ES-I3 (cell line): Measurements from ENCODE around the gene HCST.

Experiments
- H3K36me3 ChIP-seq: 2 replicates; pipeline ENCODE4 v1.6.1; 2013; ENCODE audit warnings: mild to moderate bottlenecking, low read length, control low read depth, moderate library complexity; ENCODE audit not compliant: insufficient read depth
- H3K4me1 ChIP-seq: 2 replicates; pipeline ENCODE4 v1.6.1; 2013; ENCODE audit warnings: mild to moderate bottlenecking, control low read depth, low read length; ENCODE audit not compliant: insufficient read depth
- H3K9ac ChIP-seq: 2 replicates; pipeline ENCODE4 v1.6.1; 2013; ENCODE audit warnings: low read depth, mild to moderate bottlenecking, low read length, moderate library complexity
- H3K9me3 ChIP-seq: 2 replicates; pipeline ENCODE4 v1.6.1; 2013; ENCODE audit warnings: mild to moderate bottlenecking, low read length, moderate library complexity; ENCODE audit not compliant: control insufficient read depth, insufficient read depth

HCST gene

GRCh38 chr19:35929876-35930275 lies 27.5 kb downstream of the HCST start:
- no peak overlapping the region for H3K9ac ChIP-seq

DNA sequence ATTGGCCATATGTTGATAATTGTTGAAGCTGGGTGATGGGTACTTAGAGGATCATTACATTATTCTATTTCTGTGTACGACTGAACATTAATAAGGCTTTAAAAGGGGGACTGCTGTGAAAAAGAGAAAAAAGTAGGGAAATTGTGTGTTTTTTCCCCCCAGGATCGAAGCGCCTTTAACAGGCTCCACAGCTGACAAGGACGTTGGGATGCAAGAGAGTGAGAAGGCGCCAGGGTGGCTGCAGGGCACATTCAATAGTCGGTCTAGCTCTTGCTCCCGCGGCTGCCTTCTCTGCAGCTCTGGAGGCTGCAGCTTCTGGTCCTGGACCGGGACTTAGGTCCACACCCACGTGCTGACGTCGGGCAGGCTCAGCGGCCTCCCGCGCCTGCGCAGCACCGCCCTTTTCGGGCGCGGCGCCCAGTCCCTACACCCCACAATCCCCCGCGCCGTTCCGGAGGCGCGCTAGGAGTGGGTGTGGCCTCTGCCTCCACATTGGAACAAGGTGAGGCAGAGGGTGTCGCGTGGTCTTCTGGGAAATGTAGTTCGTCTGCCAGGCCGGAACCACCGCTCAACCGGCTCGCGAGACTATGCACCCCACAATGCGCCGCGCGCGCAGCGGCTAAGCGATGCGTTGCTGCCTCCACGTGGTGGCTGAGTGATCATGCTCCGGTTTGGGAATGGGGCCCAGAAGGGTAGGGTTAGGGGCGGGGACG lies 29.0 kb downstream of the HCST start:
- Histone ChIP-seq H3K9ac (peak overlapping the region; percentile 46; the same call in 1 of the 2 replicates), H3K36me3 (no peaks in the 10 kb centered on the region), H3K4me1 (no peaks in the 10 kb centered on the region; the same call in 1 of the 2 replicates), H3K9me3 (no peaks in the 10 kb centered on the region)

More at GRCh38 chr19:35929876-35930275, 27.5 kb downstream of the HCST start:
- H3K9me3 ChIP-seq: no peaks in the 10 kb centered on the region
- H3K36me3 ChIP-seq: no peaks in the 10 kb centered on the region
- H3K4me1 ChIP-seq: no peaks in the 10 kb centered on the region; the same call in 1 of the 2 replicates

DNA sequence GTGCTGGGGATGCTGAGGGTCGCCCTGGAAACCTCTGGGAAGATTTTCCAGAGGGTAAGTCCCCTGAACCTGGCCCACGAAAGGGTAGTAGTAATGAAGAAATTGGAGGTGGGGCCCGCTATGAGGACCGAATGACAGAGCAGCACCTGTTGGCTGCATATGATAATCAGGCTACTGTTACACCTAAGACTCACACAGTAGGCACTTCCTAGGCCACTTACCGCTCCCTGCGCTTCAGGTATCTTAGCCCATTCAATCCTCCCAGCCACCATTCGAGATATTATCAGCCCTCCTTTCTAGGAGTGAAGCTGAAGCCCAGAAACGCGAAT lies 29.5 kb downstream of the HCST start:
- Histone ChIP-seq H3K9me3 (no peaks in the 10 kb centered on the region), H3K36me3 (no peaks in the 10 kb centered on the region), H3K9ac (peak overlapping the region; percentile 25; the same call in 1 of the 2 replicates), H3K4me1 (no peaks in the 10 kb centered on the region; the same call in 1 of the 2 replicates)

DNA sequence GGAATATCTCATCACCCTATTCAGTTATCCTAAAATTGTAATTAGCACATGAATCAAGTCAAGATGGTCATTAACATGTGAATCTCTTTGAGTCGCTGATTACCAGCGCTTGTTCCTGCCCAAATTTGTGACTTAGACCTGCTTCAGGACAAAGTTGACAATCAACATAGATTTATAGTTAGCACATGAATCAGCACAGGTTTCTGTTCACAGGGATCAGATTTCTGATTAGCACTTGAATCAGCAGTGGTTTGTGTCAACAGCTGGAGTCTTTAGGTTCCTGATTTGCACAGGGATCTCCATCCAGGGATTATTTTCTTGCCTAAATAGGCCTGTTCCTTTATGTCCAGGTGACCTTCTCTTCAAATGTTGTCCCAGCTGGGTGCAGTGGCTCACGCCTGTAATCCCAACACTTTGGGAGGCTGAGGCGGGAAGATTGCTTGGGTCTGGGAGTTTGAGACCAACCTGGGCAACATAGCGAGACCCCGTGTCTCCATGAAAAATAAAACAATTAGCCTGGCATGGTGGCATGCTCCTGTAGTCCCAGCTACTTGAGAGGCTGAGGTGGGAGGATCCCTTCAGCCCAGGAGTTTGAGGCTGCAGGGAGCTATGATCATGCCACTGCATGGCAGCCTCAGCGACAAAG lies 30.1 kb downstream of the HCST start:
- Histone ChIP-seq H3K9ac (peak overlapping the region; percentile 2; the same call in 1 of the 2 replicates), H3K9me3 (no peaks in the 10 kb centered on the region), H3K36me3 (no peaks in the 10 kb centered on the region), H3K4me1 (no peaks in the 10 kb centered on the region; the same call in 1 of the 2 replicates)

- H3K9me3 ChIP-seq: no peaks in the 10 kb centered on the region
These were observed 33.8 kb downstream of the HCST start, which contains the start of gene LRFN3 for GRCh38 chr19:35935911-35936737. LRFN3 (plus strand) TSS chr19:35936374; CDS start chr19:35939426, 3,052 bp downstream.

DNA sequence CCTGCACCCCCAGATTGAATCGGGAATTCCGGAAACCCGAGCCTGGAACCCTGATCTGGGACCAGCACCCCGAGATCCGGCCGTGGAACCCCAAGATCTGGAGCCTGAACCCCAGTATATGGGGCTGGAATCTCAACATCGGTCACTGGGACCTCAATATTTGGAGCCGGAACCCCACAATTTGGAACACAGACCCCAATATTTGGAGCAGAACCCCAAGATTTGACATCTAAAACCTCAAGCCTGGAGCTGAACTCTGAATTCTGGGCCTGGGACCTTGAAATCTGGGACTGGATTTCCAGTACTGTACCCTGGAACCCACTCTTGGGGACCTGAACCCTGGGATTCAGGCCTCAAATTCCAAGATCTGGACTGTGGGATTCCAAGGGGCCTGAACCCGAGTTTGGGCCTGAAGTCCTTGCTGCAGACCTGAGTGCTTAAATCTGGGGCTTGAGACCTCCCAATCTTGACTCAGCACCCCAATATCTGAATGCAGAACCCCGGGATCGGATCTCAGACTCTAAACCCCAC lies 34.5 kb downstream of the HCST start:
- Histone ChIP-seq H3K4me1 (peaks cover 6% of the 10 kb centered on the region; the same call in 1 of the 2 replicates), H3K9me3 (no peaks in the 10 kb centered on the region), H3K36me3 (peaks cover 2% of the 10 kb centered on the region; the same call in 1 of the 2 replicates)

More at GRCh38 chr19:35935911-35936737, 33.8 kb downstream of the HCST start, which contains the start of gene LRFN3:
- H3K36me3 ChIP-seq: peaks cover 2% of the 10 kb centered on the region; the same call in 1 of the 2 replicates
- H3K9ac ChIP-seq: peak within 1 kb of the TSS; percentile 62
- H3K4me1 ChIP-seq: peaks cover 6% of the 10 kb centered on the region

DNA sequence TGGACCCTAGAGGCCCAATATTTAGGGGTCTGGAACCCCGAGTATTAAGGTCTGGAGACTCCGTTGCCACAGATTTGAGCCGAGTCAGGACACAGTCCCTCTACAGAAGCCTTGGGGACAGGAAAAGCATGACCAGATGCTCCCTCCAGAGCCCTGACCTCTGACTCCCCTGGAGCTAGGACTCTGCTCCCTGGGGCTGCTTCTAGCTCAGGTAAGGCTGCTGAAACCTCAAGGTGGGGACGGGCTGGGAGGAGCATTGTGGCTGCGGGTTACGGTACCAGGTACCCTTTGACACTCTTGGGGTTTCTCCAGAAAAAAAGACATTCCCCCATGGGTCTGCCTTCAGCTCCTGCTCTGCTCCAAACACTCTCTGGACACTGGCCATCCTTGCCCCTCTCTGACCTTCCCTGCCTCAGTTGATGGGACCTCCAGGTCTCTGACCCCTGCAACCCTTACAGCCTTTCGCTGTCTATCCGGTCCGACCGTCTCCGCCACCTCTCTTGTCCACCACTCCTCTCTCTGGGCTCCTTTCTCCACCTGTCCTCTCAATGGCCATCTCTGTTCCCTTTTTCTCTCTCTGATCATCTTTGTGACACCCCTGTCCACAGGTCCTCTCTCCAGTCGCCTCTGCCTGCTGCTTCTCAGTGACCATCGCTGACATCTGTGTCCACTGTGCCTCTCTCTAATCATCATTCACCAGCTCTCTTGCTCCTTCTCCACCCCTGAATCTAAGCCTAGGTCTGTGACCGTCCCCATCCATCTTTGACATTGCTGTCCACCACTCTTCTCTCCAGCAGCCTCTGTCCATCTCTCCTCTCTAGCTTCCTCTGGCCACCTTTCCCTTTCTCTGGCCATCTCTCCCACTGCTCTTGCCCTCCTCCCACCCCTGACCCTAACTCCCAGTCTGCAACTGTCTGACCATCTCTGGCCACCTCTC lies 35.3 kb downstream of the HCST start:
- Histone ChIP-seq H3K9ac (peak overlapping the region; percentile 62; the same call in 1 of the 2 replicates), H3K36me3 (peaks cover 2% of the 10 kb centered on the region; the same call in 1 of the 2 replicates), H3K4me1 (peaks cover 6% of the 10 kb centered on the region; the same call in 1 of the 2 replicates), H3K9me3 (no peaks in the 10 kb centered on the region)

More for the DNA sequence above, 34.5 kb downstream of the HCST start:
- peak overlapping the region; percentile 62 for H3K9ac ChIP-seq

DNA sequence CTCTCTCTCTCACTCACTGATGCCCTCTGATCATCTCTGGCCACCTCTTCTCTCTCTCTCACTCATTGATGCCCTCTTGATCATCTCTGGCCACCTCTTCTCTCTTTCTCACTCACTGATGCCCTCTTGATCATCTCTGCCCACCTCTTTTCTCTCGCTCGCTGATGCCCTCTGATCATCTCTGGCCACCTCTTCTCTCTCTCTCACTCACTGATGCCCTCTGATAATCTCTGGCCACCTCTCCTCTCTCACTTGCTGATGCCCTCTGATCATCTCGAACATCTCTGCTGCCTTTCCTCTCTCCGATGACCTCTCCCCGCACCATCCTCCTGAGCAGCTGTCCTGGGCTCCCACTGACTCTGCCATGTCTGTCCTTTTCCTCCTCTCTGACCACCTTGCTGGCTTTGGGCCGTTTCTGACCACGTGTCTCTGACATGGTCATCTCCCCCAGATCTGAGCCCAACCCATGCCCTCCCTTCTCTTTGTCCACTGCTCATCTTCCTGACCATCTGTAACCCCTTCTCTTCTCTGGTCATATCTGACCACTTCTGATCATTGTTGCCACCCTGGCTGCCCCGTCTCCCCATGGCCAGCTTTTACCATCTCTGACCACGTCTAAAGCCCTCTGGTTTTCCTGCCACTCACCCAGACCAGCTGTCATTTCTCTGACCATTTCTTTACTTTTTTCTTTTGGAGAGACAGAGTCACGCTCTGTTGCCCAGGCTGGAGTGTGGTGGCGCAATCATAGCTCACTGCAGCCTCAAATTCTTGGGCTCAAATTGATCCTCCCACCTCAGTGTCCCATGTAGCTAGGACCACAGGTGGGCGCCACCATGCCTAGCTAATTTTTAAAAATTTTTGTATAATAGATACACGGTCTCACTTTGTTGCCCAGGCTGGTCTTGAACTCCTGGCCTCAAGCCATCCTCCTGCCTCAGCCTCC lies 36.2 kb downstream of the HCST start:
- H3K36me3 ChIP-seq: peaks cover 2% of the 10 kb centered on the region; the same call in 1 of the 2 replicates
- no peak overlapping the region for H3K9ac ChIP-seq
- peaks cover 6% of the 10 kb centered on the region; the same call in 1 of the 2 replicates for H3K4me1 ChIP-seq
- no peaks in the 10 kb centered on the region for H3K9me3 ChIP-seq

DNA sequence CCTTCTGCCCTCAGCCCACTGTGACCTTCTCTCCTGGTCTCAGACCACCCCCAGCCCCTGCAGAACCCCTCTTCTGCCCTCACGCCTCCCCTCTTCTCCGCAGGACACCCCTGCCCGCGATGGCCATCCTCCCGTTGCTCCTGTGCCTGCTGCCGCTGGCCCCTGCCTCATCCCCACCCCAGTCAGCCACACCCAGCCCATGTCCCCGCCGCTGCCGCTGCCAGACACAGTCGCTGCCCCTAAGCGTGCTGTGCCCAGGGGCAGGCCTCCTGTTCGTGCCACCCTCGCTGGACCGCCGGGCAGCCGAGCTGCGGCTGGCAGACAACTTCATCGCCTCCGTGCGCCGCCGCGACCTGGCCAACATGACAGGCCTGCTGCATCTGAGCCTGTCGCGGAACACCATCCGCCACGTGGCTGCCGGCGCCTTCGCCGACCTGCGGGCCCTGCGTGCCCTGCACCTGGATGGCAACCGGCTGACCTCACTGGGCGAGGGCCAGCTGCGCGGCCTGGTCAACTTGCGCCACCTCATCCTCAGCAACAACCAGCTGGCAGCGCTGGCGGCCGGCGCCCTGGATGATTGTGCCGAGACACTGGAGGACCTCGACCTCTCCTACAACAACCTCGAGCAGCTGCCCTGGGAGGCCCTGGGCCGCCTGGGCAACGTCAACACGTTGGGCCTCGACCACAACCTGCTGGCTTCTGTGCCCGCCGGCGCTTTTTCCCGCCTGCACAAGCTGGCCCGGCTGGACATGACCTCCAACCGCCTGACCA lies 37.2 kb downstream of the HCST start:
- H3K9ac ChIP-seq: no peak overlapping the region
- H3K36me3 ChIP-seq: peaks cover 2% of the 10 kb centered on the region; the same call in 1 of the 2 replicates
- H3K4me1 ChIP-seq: peaks cover 6% of the 10 kb centered on the region; the same call in 1 of the 2 replicates
- no peaks in the 10 kb centered on the region for H3K9me3 ChIP-seq

- Histone ChIP-seq H3K9ac (no peak overlapping the region), H3K36me3 (peaks cover 2% of the 10 kb centered on the region; the same call in 1 of the 2 replicates), H3K9me3 (no peaks in the 10 kb centered on the region), H3K4me1 (peaks cover 6% of the 10 kb centered on the region; the same call in 1 of the 2 replicates)
These were observed 37.9 kb downstream of the HCST start for GRCh38 chr19:35940078-35940775.

DNA sequence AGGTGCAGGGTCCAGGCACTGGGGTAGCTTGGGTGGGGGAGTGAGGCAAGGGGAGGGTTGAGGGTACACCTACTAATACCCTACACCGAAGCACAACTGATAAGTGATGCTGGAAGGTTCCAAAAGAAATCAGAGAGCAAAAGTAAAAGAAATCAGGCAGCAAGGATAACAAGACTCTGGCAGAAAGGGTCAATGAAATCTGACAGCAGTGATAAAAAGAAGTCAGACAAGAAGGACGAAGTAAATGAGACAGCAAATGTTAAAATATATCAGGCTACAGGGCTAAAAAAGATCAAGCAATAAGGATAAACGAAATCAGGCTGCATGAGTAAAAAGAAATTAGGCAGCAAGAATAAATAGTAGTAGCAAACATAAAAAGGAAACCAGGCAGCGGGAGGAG lies 38.5 kb downstream of the HCST start:
- Histone ChIP-seq H3K9ac (no peak overlapping the region), H3K4me1 (peaks cover 6% of the 10 kb centered on the region; the same call in 1 of the 2 replicates), H3K36me3 (peaks cover 2% of the 10 kb centered on the region; the same call in 1 of the 2 replicates), H3K9me3 (no peaks in the 10 kb centered on the region)
